ENCODE results near the gene TMEM203. TPM values are rescaled to one million over a fixed set of nuclear protein-coding genes. Genes with fewer than 3 reads are reported as not detected.

TMEM203 gene
- total RNA-seq, 1 experiment from 2014 or later: 50.6 TPM

GRCh38 chr9:137244486-137245449 lies 39.3 kb upstream of the TMEM203 start:
- no peaks in the 10 kb centered on the region for H3K9me3 Mint-ChIP-seq
- DNase-seq (ENCODE audit: low spot score): peak; percentile 33
- H3K27ac Mint-ChIP-seq: peak overlapping the region; percentile 70
- H3K4me1 Mint-ChIP-seq: peaks cover 28% of the 10 kb centered on the region
- TF ChIP-seq MAX (CRISPR knock-in tag; IDR thresholded peaks at IDR 0.05) (peak; percentile 38; the same call in 1 of the 2 replicates), SMAD4 (CRISPR knock-in tag; IDR thresholded peaks at IDR 0.05) (0 out of 2 replicates have a peak, but pooled peaks have one; percentile 13), ETV6 (CRISPR knock-in tag; IDR thresholded peaks at IDR 0.05) (no peak), PRRX2 (CRISPR knock-in tag; IDR thresholded peaks at IDR 0.05) (no peak)
- TF ChIP-seq, protein P1, sequence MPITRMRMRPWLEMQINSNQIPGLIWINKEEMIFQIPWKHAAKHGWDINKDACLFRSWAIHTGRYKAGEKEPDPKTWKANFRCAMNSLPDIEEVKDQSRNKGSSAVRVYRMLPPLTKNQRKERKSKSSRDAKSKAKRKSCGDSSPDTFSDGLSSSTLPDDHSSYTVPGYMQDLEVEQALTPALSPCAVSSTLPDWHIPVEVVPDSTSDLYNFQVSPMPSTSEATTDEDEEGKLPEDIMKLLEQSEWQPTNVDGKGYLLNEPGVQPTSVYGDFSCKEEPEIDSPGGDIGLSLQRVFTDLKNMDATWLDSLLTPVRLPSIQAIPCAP (CRISPR knock-in tag; IDR thresholded peaks at IDR 0.05): no peak
- peak; percentile 2 for ATAC-seq
- peaks cover 4% of the 10 kb centered on the region for H3K27me3 Mint-ChIP-seq (ENCODE audit: low read depth)
- ChIA-PET CTCF (interaction anchor here (0.5 to 5.9 kb wide), 23 partner anchors 8 to 215 kb away, joined by 3 to 46 read pairs (median 4); partner anchors contain the start of genes NELFB, RNF224, SAPCD2 and TOR4A), POLR2A (interaction anchor here (0.5 to 2.1 kb wide), 4 partner anchors 10 to 42 kb away, joined by 3 to 9 read pairs (median 4); partner anchors contain the start of gene TOR4A)
- peak overlapping the region; percentile 81 for H3K4me3 Mint-ChIP-seq
- H3K36me3 Mint-ChIP-seq: peaks cover 20% of the 10 kb centered on the region

DNA sequence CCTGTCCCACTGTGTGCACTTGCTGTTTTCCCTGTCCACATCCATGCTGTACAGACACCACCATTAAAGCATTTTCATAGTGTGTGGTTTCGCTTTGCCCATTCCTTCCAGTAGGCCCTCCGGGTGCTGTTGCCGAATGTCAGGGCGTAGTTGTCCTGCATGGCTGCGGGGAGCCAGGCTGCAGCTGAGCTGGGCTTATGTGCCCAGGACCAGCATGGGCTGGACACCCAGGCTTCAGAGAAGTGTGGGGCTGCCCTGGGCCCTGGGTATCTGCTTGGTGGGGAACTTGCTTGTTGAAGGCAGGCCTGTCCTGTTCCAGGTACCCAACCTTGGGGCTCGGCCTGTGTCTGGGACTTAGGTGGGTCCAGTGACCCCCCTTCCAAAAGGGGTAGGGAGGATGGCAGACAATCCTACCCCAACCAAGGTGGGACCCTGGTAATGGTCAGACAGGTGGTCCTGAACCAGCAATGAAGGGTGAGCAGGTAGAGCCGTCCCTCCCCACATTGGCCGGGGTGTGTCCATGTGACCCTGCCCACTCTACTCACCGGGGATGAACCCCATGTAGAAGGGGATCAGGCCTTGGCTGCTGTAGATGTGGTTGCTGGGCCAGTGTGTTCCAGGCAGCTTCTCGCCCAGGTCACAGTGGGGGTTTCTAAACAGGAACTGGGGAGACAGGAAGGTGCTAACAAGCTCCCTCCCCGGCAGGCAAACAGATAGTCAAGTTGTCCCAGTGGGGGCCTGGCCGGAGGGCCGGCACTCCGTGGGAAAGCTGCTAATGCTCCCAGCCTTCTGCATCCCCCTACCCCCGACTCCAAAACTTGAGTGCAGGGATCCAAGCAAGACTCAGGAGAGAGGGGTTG lies 38.4 kb upstream of the TMEM203 start:
- DNase-seq (ENCODE audit: low spot score): no peak
- Mint-ChIP-seq H3K27ac (peak overlapping the region; percentile 70), H3K4me3 (peak overlapping the region; percentile 81), H3K36me3 (peaks cover 20% of the 10 kb centered on the region), H3K9me3 (no peaks in the 10 kb centered on the region), H3K4me1 (peaks cover 31% of the 10 kb centered on the region), H3K27me3 (ENCODE audit: low read depth) (peaks cover 4% of the 10 kb centered on the region)
- CTCF ChIA-PET: interaction anchor here (0.6 to 2.3 kb wide), 15 partner anchors 9 to 214 kb away, joined by 3 to 12 read pairs (median 4); partner anchors contain the start of genes NELFB, RNF224, SAPCD2 and TOR4A
- POLR2A ChIA-PET: interaction anchor here (0.5 to 2.1 kb wide), 3 partner anchors 10 to 43 kb away, joined by 3 to 9 read pairs (median 4); no protein-coding TSS in a partner anchor
- no peak for ATAC-seq
- TF ChIP-seq ZSCAN18 (CRISPR knock-in tag; IDR thresholded peaks at IDR 0.05): no peak
- no peak for TF ChIP-seq CREM (CRISPR knock-in tag; IDR thresholded peaks at IDR 0.05)
- TF ChIP-seq ELF4 (CRISPR knock-in tag; IDR thresholded peaks at IDR 0.05; ENCODE audit: low read depth): no peak
- TF ChIP-seq MAX (CRISPR knock-in tag; IDR thresholded peaks at IDR 0.05): no peak
- TF ChIP-seq ERG (CRISPR knock-in tag; IDR thresholded peaks at IDR 0.05): 0 out of 2 replicates have a peak, but pooled peaks have one; percentile 53
- TF ChIP-seq NR3C1 (CRISPR knock-in tag; conservative IDR thresholded peaks at IDR 0.05; ENCODE audit: low read depth): no peak
- TF ChIP-seq, protein P2, sequence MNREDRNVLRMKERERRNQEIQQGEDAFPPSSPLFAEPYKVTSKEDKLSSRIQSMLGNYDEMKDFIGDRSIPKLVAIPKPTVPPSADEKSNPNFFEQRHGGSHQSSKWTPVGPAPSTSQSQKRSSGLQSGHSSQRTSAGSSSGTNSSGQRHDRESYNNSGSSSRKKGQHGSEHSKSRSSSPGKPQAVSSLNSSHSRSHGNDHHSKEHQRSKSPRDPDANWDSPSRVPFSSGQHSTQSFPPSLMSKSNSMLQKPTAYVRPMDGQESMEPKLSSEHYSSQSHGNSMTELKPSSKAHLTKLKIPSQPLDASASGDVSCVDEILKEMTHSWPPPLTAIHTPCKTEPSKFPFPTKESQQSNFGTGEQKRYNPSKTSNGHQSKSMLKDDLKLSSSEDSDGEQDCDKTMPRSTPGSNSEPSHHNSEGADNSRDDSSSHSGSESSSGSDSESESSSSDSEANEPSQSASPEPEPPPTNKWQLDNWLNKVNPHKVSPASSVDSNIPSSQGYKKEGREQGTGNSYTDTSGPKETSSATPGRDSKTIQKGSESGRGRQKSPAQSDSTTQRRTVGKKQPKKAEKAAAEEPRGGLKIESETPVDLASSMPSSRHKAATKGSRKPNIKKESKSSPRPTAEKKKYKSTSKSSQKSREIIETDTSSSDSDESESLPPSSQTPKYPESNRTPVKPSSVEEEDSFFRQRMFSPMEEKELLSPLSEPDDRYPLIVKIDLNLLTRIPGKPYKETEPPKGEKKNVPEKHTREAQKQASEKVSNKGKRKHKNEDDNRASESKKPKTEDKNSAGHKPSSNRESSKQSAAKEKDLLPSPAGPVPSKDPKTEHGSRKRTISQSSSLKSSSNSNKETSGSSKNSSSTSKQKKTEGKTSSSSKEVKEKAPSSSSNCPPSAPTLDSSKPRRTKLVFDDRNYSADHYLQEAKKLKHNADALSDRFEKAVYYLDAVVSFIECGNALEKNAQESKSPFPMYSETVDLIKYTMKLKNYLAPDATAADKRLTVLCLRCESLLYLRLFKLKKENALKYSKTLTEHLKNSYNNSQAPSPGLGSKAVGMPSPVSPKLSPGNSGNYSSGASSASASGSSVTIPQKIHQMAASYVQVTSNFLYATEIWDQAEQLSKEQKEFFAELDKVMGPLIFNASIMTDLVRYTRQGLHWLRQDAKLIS (CRISPR knock-in tag; IDR thresholded peaks at IDR 0.05; ENCODE audit: borderline replicate concordance): no peak
- TF ChIP-seq ZNF416 (CRISPR knock-in tag; IDR thresholded peaks at IDR 0.05): peak; percentile 40; the same call in 1 of the 2 replicates
- no peak; the same call in 1 of the 2 replicates for TF ChIP-seq NR1H2 (CRISPR knock-in tag; IDR thresholded peaks at IDR 0.05)
- no peak for TF ChIP-seq E2F1 (CRISPR knock-in tag; IDR thresholded peaks at IDR 0.05)
- TF ChIP-seq TCF7 (CRISPR knock-in tag; IDR thresholded peaks at IDR 0.05; ENCODE audit: low read depth): no peak
- 0 out of 2 replicates have a peak, but pooled peaks have one; percentile 43 for TF ChIP-seq MYBL2 (CRISPR knock-in tag; IDR thresholded peaks at IDR 0.05)
- TF ChIP-seq, protein P3, sequence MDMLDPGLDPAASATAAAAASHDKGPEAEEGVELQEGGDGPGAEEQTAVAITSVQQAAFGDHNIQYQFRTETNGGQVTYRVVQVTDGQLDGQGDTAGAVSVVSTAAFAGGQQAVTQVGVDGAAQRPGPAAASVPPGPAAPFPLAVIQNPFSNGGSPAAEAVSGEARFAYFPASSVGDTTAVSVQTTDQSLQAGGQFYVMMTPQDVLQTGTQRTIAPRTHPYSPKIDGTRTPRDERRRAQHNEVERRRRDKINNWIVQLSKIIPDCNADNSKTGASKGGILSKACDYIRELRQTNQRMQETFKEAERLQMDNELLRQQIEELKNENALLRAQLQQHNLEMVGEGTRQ (CRISPR knock-in tag; IDR thresholded peaks at IDR 0.05): peak; percentile 64
- no peak for TF ChIP-seq ATF2 (CRISPR knock-in tag; IDR thresholded peaks at IDR 0.05; ENCODE audit: borderline replicate concordance, low read depth)

All from WTC11 (cell line).